Sigmoid colon (tissue), 7 donors: ENCODE measurements around the gene TGFBI. TPM values are rescaled to one million over a fixed set of nuclear protein-coding genes. Genes with fewer than 3 reads are reported as not detected.

Experiments used
- DNase-seq: peaks from one replicate; pipeline ENCODE4 v3.0.0-alpha.2; 2019
- H3K27ac ChIP-seq, 4 donors: fragments of 200-600 bp; sonication (generic); one replicate each; pipeline ENCODE4 v1.5.1; 2016 to 2019; ENCODE audit warnings: mild to moderate bottlenecking in 1 of 4
- H3K27me3 ChIP-seq, 3 donors: fragments of 200-600 bp; sonication (generic); one replicate each; pipeline ENCODE4 v1.5.1; 2019; ENCODE audit warnings: mild to moderate bottlenecking in 1 of 3
- H3K36me3 ChIP-seq, 4 donors: fragments of 200-600 bp; sonication (generic); one replicate each; pipeline ENCODE4 v1.5.1; 2016 to 2019
- H3K4me1 ChIP-seq, 4 donors: fragments of 200-600 bp; sonication (generic); one replicate each; pipeline ENCODE4 v1.5.1; 2017 to 2019
- H3K4me3 ChIP-seq, 4 donors: fragments of 200-600 bp; sonication (generic); one replicate each; pipeline ENCODE4 v1.5.1; 2017 to 2019; ENCODE audit warnings: mild to moderate bottlenecking in 2 of 4, moderate library complexity in 1 of 4
- H3K9me3 ChIP-seq, 4 donors: fragments of 200-600 bp in 3 of 4; sonication (generic) in 3 of 4; one replicate each; pipeline versions ENCODE4 v1.5.1 to v1.6.1; 2013 to 2019
- EP300 ChIP-seq, 4 donors: sonication (generic); formaldehyde crosslinking; IDR thresholded peaks; one replicate each; pipeline ENCODE4 v1.6.1; 2017; ENCODE audit warnings: antibody characterized with exemption in 4 of 4
- POLR2A ChIP-seq, 2 donors: fragments of 450-650 bp; IDR thresholded peaks; one replicate each; pipeline ENCODE4 v1.6.1; 2016; ENCODE audit warnings: antibody characterized with exemption in 2 of 2, mild to moderate bottlenecking in 2 of 2, moderate library complexity in 2 of 2
- POLR2AphosphoS5 ChIP-seq, 4 donors: sonication (generic); formaldehyde crosslinking; IDR thresholded peaks; one replicate each; pipeline ENCODE4 v1.6.1; 2017; ENCODE audit warnings: antibody characterized with exemption in 4 of 4
- WGBS, 2 donors: extraction: QIAGEN DNeasy Blood & Tissue Kit; methylation state at CpG; one replicate each; pipeline ENCODE4 v1.1.7; 2013; 5-methylcytosine and 5-hydroxymethylcytosine counted together
- intact Hi-C: fragments of 100-400 bp; cut with DNase I; formaldehyde crosslinking; loops from one replicate; pipeline ENCODE4 v1.15.1; 2023
- polyA plus RNA-seq, 3 donors: library from polyadenylated mRNA; stranded (reverse); fragments of 200-250 nt; gene quantifications; one replicate each; pipeline ENCODE4 v1.2.3, GENCODE V29; 2013
- total RNA-seq, 4 donors: library from RNA; depleted of rRNA; stranded (reverse); fragments of >200 nt; gene quantifications; one replicate each; pipeline ENCODE4 v1.1.0, GENCODE V29; 2016
- TF ChIP-seq, protein P1 (sequence below), 4 experiments: fragments of 450-650 bp in 3 of 4; fragments of 200-600 bp in 1 of 4; IDR thresholded peaks; one replicate each; pipeline ENCODE4 v1.5.1; 2016 to 2019; ENCODE audit warnings: antibody characterized with exemption in 4 of 4, mild to moderate bottlenecking in 3 of 4, moderate library complexity in 2 of 4
- donor health status: healthy with polysubstance abuse.
- donor health status: Bipolar disorder and iron deficiency.
- donor health status: healthy.

The TGFBI gene
- total and polyA plus RNA-seq, 7 donors, result 48.6 to 178 (median 67.4) TPM

- Histone ChIP-seq H3K4me1 (peaks cover 0 to 28% (median 14%) of the 10 kb centered on the region in 4 donors), H3K36me3 (no peaks in the 10 kb centered on the region), H3K9me3 (no peaks in the 10 kb centered on the region), H3K4me3 (no peak overlapping the region), H3K27ac (peak overlapping the region in 1 of 4 donors; percentile 46), H3K27me3 (no peaks in the 10 kb centered on the region)
- DNase-seq, result no peak
- TF ChIP-seq POLR2AphosphoS5 (IDR thresholded peaks at IDR 0.05) (no peak), EP300 (IDR thresholded peaks at IDR 0.05) (no peak), POLR2A (IDR thresholded peaks at IDR 0.05) (no peak)
- TF ChIP-seq, protein P1, sequence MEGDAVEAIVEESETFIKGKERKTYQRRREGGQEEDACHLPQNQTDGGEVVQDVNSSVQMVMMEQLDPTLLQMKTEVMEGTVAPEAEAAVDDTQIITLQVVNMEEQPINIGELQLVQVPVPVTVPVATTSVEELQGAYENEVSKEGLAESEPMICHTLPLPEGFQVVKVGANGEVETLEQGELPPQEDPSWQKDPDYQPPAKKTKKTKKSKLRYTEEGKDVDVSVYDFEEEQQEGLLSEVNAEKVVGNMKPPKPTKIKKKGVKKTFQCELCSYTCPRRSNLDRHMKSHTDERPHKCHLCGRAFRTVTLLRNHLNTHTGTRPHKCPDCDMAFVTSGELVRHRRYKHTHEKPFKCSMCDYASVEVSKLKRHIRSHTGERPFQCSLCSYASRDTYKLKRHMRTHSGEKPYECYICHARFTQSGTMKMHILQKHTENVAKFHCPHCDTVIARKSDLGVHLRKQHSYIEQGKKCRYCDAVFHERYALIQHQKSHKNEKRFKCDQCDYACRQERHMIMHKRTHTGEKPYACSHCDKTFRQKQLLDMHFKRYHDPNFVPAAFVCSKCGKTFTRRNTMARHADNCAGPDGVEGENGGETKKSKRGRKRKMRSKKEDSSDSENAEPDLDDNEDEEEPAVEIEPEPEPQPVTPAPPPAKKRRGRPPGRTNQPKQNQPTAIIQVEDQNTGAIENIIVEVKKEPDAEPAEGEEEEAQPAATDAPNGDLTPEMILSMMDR (IDR thresholded peaks at IDR 0.05), result no peak
- intact Hi-C loops, result no loop called here
- 73 to 75% methylated on average over 8 of the region's 8 CpGs for WGBS, 2 donors
These were observed 29.2 kb upstream of the TGFBI start for GRCh38 chr5:135999406-136000139.

DNA sequence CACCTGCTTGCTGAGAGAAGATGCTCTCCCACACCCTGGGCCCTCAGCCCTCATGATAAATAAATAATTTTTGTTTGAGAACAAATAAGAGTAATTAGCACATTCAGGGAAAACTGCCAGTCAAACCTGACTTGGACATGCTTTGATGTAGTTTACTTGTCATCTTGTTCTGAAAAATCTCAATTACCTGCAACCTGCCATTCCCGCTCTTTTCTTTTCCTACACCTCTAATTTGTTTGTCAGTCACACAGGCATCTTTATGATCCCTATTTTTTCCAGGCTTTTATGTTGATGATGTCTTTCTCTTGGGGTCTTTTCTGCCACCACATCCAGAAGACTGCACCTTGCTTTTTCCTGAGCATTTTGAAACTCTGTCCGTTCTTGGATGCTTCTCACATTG lies 28.6 kb upstream of the TGFBI start:
- Histone ChIP-seq H3K27ac (no peak overlapping the region), H3K4me3 (no peak overlapping the region), H3K4me1 (peaks cover 0 to 22% (median 10%) of the 10 kb centered on the region in 4 donors), H3K9me3 (no peaks in the 10 kb centered on the region), H3K36me3 (no peaks in the 10 kb centered on the region), H3K27me3 (no peaks in the 10 kb centered on the region)
- TF ChIP-seq, protein P1 (IDR thresholded peaks at IDR 0.05), result no peak
- TF ChIP-seq POLR2AphosphoS5 (IDR thresholded peaks at IDR 0.05) (no peak), EP300 (IDR thresholded peaks at IDR 0.05) (no peak), POLR2A (IDR thresholded peaks at IDR 0.05) (no peak)
- 92 to 95% methylated on average over 2 of the region's 2 CpGs for WGBS, 2 donors
- intact Hi-C loops, result no loop called here
- DNase-seq, result no peak

GRCh38 chr5:136000932-136001331 lies 27.9 kb upstream of the TGFBI start:
- intact Hi-C loops, result no loop called here
- Histone ChIP-seq H3K27ac (peak overlapping the region in 1 of 4 donors; percentile 42), H3K4me1 (peaks cover 0 to 26% (median 10%) of the 10 kb centered on the region in 4 donors), H3K36me3 (no peaks in the 10 kb centered on the region), H3K27me3 (no peaks in the 10 kb centered on the region), H3K4me3 (no peak overlapping the region), H3K9me3 (no peaks in the 10 kb centered on the region)
- no peak for DNase-seq
- WGBS, 2 donors, result 78 to 87% methylated on average over 3 of the region's 3 CpGs
- TF ChIP-seq, protein P1 (IDR thresholded peaks at IDR 0.05), result no peak
- TF ChIP-seq EP300 (IDR thresholded peaks at IDR 0.05) (no peak), POLR2A (IDR thresholded peaks at IDR 0.05) (no peak), POLR2AphosphoS5 (IDR thresholded peaks at IDR 0.05) (no peak)

DNA sequence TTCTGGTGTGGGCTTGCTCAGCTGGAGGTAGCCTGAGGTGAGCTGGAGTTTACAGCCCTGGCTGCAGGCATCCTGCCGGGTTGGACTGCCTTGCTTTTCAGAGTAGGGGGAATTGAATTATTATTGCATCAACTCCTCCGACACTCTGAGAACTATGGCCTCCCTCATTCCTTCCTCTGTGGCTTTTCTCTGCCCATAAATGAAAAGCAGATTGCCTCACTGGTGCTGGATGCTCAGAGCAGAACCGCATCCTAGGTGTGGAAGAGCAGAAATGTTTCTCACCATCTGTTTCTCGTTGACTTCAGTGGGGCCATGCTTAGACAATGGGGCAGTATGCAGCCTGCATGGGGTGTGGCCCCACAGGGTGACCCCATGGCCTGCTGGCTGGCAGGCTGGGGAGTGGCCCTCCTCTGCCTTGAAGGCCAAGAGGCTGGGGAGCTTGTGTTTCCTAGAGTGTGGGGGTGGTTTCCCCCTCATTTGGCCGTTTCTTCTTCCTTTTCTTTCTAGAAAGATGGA lies 27.3 kb upstream of the TGFBI start:
- peak overlapping the region in 1 of 4 donors; percentile 42 for H3K27ac ChIP-seq
- WGBS, 2 donors, result 67 to 73% methylated on average over 5 of the region's 5 CpGs

More for the DNA sequence above, 27.3 kb upstream of the TGFBI start:
- no peaks in the 10 kb centered on the region for H3K36me3 ChIP-seq
- DNase-seq, result no peak
- no peak overlapping the region for H3K4me3 ChIP-seq
- peaks cover 0 to 26% (median 10%) of the 10 kb centered on the region in 4 donors for H3K4me1 ChIP-seq
- H3K9me3 ChIP-seq, result no peaks in the 10 kb centered on the region
- intact Hi-C loops, result no loop called here
- no peaks in the 10 kb centered on the region for H3K27me3 ChIP-seq
- TF ChIP-seq EP300 (IDR thresholded peaks at IDR 0.05) (no peak), POLR2AphosphoS5 (IDR thresholded peaks at IDR 0.05) (peak in 1 of 4 donors; percentile 20), POLR2A (IDR thresholded peaks at IDR 0.05) (no peak)
- TF ChIP-seq, protein P1 (IDR thresholded peaks at IDR 0.05), result no peak
